Medulla oblongata (tissue), 1 donor: ENCODE measurements around the gene C2CD4D.

Experiments used
- DNase-seq: peaks from one replicate; pipeline ENCODE4 v3.0.0-alpha.2; 2015; ENCODE audit errors: extremely low spot score

C2CD4D gene

GRCh38 chr1:151790071-151790939 lies 49.3 kb downstream of the C2CD4D start, which contains the start of gene TDRKH:
Gene TDRKH, minus strand, starts transcription at chr1:151790500. Its CDS starts 7,478 bp downstream, at chr1:151783022.
- DNase-seq: peak; percentile 99
